ENCODE measurements around the gene EGF. TPM values are rescaled to one million over a fixed set of nuclear protein-coding genes. Genes with fewer than 3 reads are reported as not detected.

The EGF gene
- total RNA-seq, 1 experiment from 2014 or later: 1.5 TPM

DNA sequence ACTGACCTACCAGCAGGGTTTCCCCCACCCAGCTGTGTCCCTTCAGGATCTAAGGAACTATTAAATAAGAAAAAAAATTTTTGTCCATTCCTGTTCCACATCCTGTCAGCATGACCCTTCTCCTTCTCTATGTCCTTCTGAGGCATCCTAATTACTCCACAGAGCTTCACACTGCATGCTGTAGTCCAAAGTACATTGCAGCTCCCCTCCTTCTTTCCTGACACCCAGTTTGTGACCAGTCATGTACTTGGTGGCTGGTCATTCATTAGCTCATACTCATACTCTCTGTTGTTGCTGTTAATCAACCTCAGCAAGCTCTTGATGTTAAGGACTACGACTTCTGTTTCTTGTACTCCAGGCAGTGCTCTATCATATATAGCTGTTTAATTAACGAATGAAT lies 2.4 kb upstream of the EGF start:
- Mint-ChIP-seq H3K36me3 (ENCODE audit: insufficient read depth in 1 of 3, low read depth in 3 of 3) (no peaks in the 10 kb centered on the region), H3K4me1 (peaks cover 28 to 29% of the 10 kb centered on the region in 2 experiments), H3K4me3 (no peak overlapping the region), H3K27ac (no peak overlapping the region; a peak in 1 of 7 replicates), H3K9me3 (no peaks in the 10 kb centered on the region), H3K27me3 (ENCODE audit: low read depth) (no peaks in the 10 kb centered on the region)
- H3K4ac ChIP-seq (ENCODE audit: low read depth, low read length): no peak overlapping the region
- no peak overlapping the region for H3K4me2 ChIP-seq (ENCODE audit: insufficient read depth, insufficient read length, low read length)
- H2BK120ac ChIP-seq (ENCODE audit: low read depth, low read length, poor library complexity, severe bottlenecking): no peak overlapping the region
- H2AFZ ChIP-seq (ENCODE audit: low read length): no peak overlapping the region
- no peak overlapping the region for H2BK20ac ChIP-seq (ENCODE audit: low read depth, low read length, poor library complexity, severe bottlenecking)
- H2BK12ac ChIP-seq (ENCODE audit: insufficient read length, low read depth, low read length): no peak overlapping the region
- no peak overlapping the region for H3K14ac ChIP-seq (ENCODE audit: insufficient read depth, low read length)
- peaks cover 13% of the 10 kb centered on the region; the same call in 1 of the 2 replicates for H3K4me1 ChIP-seq (ENCODE audit: insufficient read depth, low read length)
- no peak overlapping the region for H3T11ph ChIP-seq (ENCODE audit: low read length)
- no peak overlapping the region for H2BK15ac ChIP-seq (ENCODE audit: low read depth, low read length)
- H2AK5ac ChIP-seq (ENCODE audit: insufficient read length, low read length): no peak overlapping the region
- H3K79me1 ChIP-seq (ENCODE audit: insufficient read depth, low read depth, low read length, poor library complexity, severe bottlenecking): no peaks in the 10 kb centered on the region
- H3K27ac ChIP-seq (ENCODE audit: insufficient read length, low read depth, low read length): no peak overlapping the region
- no peak overlapping the region for H3K56ac ChIP-seq (ENCODE audit: insufficient read length, low read depth, low read length)
- H3K27me3 ChIP-seq (ENCODE audit: insufficient read depth, low read length): no peaks in the 10 kb centered on the region
- TF ChIP-seq, protein P1, sequence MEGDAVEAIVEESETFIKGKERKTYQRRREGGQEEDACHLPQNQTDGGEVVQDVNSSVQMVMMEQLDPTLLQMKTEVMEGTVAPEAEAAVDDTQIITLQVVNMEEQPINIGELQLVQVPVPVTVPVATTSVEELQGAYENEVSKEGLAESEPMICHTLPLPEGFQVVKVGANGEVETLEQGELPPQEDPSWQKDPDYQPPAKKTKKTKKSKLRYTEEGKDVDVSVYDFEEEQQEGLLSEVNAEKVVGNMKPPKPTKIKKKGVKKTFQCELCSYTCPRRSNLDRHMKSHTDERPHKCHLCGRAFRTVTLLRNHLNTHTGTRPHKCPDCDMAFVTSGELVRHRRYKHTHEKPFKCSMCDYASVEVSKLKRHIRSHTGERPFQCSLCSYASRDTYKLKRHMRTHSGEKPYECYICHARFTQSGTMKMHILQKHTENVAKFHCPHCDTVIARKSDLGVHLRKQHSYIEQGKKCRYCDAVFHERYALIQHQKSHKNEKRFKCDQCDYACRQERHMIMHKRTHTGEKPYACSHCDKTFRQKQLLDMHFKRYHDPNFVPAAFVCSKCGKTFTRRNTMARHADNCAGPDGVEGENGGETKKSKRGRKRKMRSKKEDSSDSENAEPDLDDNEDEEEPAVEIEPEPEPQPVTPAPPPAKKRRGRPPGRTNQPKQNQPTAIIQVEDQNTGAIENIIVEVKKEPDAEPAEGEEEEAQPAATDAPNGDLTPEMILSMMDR (conservative IDR thresholded peaks at IDR 0.05): no peak
- no peak overlapping the region for H3K9ac ChIP-seq (ENCODE audit: extremely low read depth, insufficient read length, low read length)
- H4K5ac ChIP-seq (ENCODE audit: insufficient read length, low read depth, low read length): no peak overlapping the region
- H2BK5ac ChIP-seq (ENCODE audit: insufficient read length, low read length): no peak overlapping the region
- no peaks in the 10 kb centered on the region for H3K23me2 ChIP-seq (ENCODE audit: insufficient read length, low read depth, low read length, poor library complexity, severe bottlenecking)
- no peak overlapping the region for H3K18ac ChIP-seq (ENCODE audit: insufficient read length, low read depth, low read length)
- H4K8ac ChIP-seq (replicated peaks; ENCODE audit: insufficient read length, low read depth, low read length): no peak overlapping the region
- no peak overlapping the region for H4K91ac ChIP-seq (ENCODE audit: insufficient read length, low read depth, low read length)
- H3K9me3 ChIP-seq (ENCODE audit: control insufficient read depth, low read depth, low read length): no peaks in the 10 kb centered on the region
- no peaks in the 10 kb centered on the region for H3K79me2 ChIP-seq (ENCODE audit: insufficient read depth, low read length)
- H4K20me1 ChIP-seq (ENCODE audit: control insufficient read depth, insufficient read depth, insufficient read length): no peaks in the 10 kb centered on the region
- no peak overlapping the region for H3K23ac ChIP-seq (ENCODE audit: insufficient read length, low read depth, low read length)
- WGBS (ENCODE audit: extremely low coverage, insufficient read length, low lambda C conversion rate): no CpG with 5 or more reads among the region's 2 CpGs
- no peak for DNase-seq
